GM06990 (cell line): Measurements from ENCODE around the gene SENP5.

Experiments used
- DNase-seq: peaks from one replicate; pipeline ENCODE4 v3.0.0-alpha.2; 2011; ENCODE audit not compliant: insufficient read length; ENCODE audit errors: extremely low read depth
- H3K27me3 ChIP-seq: replicated peaks from 2 replicates; pipeline ENCODE4 v1.6.0; 2011; ENCODE audit warnings: low read length; ENCODE audit not compliant: control insufficient read depth, insufficient read depth
- H3K36me3 ChIP-seq: 2 replicates; pipeline ENCODE4 v1.5.1; 2011; ENCODE audit warnings: low read length; ENCODE audit not compliant: control insufficient read depth, insufficient read depth
- H3K4me3 ChIP-seq: replicated peaks from 2 replicates; pipeline ENCODE4 v1.5.1; 2011; ENCODE audit warnings: low read depth, mild to moderate bottlenecking, control low read depth, low read length
- CTCF ChIP-seq: IDR thresholded peaks from 2 replicates; pipeline ENCODE4 v1.5.1; 2011; ENCODE audit warnings: low read length, control low read depth, mild to moderate bottlenecking, inconsistent platforms; ENCODE audit not compliant: insufficient read depth, poor library complexity, severe bottlenecking

SENP5 gene

GRCh38 chr3:196948442-196949284 lies 80.9 kb downstream of the SENP5 start:
- no peak overlapping the region for H3K4me3 ChIP-seq
- no peak for TF ChIP-seq CTCF
- peaks cover 2% of the 10 kb centered on the region for H3K36me3 ChIP-seq
- DNase-seq: no peak
- H3K27me3 ChIP-seq: no peaks in the 10 kb centered on the region

GRCh38 chr3:196949285-196949619 lies 81.5 kb downstream of the SENP5 start:
- H3K27me3 ChIP-seq: no peaks in the 10 kb centered on the region
- H3K4me3 ChIP-seq: no peak overlapping the region
- TF ChIP-seq CTCF: no peak
- H3K36me3 ChIP-seq: peaks cover 2% of the 10 kb centered on the region
- DNase-seq: no peak

GRCh38 chr3:196949750-196950149 lies 82.0 kb downstream of the SENP5 start:
- no peak for DNase-seq
- Histone ChIP-seq H3K27me3 (no peaks in the 10 kb centered on the region), H3K36me3 (peaks cover 2% of the 10 kb centered on the region), H3K4me3 (no peak overlapping the region)
- TF ChIP-seq CTCF: no peak

GRCh38 chr3:196951371-196951770 lies 83.7 kb downstream of the SENP5 start:
- no peak for TF ChIP-seq CTCF
- peaks cover 2% of the 10 kb centered on the region for H3K36me3 ChIP-seq
- no peak overlapping the region for H3K4me3 ChIP-seq
- DNase-seq: no peak
- no peaks in the 10 kb centered on the region for H3K27me3 ChIP-seq

- TF ChIP-seq CTCF: no peak
- Histone ChIP-seq H3K27me3 (no peaks in the 10 kb centered on the region), H3K36me3 (no peaks in the 10 kb centered on the region; the same call in 1 of the 2 replicates), H3K4me3 (no peak overlapping the region)
- no peak for DNase-seq
These were observed 87.1 kb downstream of the SENP5 start for GRCh38 chr3:196954832-196955231.
